ENCODE measurements around the gene STK36.
A peak's percentile ranks its signal among the peaks of the same experiment; 100 is the strongest.

The STK36 gene

GRCh38 chr2:218662377-218662776 is 9.5 kb upstream of the STK36 start:
- no peak for ATAC-seq

DNA sequence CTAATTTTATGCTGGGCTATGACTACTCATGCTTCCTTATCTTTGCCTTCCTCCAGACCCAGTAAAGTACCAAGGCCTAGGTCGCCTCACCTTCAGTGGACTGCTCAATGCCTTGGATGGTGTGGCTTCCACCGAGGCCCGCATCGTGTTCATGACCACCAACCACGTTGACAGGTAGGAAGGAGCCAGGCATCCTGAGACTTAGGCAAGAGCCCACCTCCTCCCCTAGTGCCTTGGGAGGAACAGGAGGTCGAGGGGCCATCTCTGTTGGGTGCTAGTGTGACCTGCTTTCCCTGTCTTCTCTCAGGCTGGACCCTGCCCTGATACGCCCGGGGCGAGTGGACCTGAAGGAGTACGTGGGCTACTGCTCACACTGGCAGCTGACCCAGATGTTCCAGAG is 9.1 kb upstream of the STK36 start:
- ATAC-seq = no peak

GRCh38 chr2:218663901-218664300 is 8.0 kb upstream of the STK36 start:
- ATAC-seq = no peak

GRCh38 chr2:218664653-218665052 is 7.2 kb upstream of the STK36 start:
- ATAC-seq = no peak

GRCh38 chr2:218671097-218671653 is 711 bp upstream of the STK36 start:
- no peak for ATAC-seq

DNA sequence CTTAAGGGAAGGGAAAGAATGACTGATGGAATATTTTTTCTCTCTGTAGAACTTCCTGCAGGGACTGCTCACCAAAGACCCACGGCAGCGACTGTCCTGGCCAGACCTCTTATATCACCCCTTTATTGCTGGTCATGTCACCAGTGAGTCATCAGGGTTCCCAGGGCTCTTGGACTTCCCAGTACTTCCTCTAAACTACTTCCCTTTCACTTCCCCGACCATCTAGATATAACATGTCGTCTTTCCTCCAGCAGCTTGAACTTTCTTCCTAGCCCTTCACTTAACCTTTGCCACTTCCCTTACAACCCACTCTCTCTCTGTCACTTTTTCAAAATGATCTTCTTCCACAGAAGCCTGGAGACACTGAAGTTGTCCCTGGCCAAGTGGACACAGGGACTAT is 7.2 kb downstream of the STK36 start:
- ATAC-seq = no peak

DNA sequence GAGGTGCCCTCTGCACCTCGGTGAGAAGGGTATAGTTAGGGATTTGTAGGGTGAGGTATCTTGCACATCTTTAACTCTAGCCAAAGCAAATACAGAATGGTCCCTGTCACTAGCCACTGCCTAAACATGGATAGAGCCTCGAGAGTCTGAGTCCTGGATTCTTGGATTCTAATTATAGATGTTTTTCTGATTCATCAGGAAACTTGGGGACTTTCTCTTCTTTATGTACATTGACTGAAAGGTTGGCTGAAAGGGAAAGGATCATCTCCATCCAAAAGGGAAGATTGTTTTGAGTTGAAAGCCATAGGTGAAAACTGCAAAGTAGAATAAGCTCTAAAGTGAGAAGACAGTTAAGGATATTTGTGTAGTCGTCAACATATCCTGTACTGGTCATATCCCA is 8.2 kb downstream of the STK36 start:
- no peak for ATAC-seq

GRCh38 chr2:218687400-218688060 is 15.6 kb downstream of the STK36 start:
- ATAC-seq = peak in 1 of 2 donors; percentile 62

DNA sequence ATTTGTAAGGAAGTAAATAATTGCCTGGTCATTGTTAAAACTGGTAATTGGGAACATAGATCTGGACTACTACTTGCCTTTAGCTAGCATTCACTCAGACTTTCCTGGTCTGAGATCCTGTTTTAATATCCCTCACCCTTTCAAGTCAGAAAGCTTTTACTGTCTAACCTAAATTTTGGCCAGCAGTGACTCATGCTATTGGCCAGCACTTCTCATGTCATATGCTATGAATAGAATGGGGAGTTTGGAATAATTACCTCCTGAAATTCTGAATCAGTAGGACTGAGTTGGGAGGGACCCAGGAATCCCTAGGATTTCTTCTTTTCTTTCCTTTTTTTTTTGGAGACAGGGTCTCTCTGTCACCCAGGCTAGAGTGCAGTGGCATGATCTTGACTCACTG is 19.3 kb downstream of the STK36 start:
- no peak for ATAC-seq

DNA sequence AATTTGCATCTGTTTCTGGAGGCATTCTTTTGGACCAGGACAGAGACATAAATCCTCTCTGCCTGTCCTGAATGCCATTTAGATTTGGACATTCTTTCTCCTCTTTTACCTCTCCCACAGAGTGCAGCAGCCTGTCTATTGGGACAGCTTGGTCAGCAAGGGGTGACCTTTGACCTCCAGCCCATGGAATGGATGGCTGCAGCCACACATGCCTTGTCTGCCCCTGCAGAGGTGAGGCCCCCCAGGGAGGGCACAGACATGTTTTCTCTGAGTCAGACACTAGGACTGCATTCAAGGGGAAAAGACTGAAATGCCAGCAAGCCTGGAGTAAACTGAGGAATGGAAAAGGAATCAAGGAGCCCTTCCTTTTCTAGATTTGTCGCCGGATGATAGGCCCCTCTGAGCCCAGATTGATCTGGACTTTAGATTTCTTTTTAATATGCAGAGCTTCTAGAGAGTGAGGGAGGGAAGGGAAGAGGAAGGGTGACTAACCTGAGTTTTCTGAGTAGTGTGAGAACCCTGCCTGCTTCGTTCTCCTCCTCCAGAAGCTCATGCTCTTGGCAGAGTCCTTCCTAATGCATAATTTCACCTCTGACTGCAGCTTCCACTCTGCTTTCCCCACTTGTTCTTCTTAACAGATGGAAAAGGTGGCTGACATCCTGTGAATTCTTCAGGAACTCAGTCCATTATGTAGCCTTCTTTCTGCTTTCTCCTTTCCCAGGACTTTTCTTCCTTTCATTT is 22.7 kb downstream of the STK36 start:
- ATAC-seq = no peak

DNA sequence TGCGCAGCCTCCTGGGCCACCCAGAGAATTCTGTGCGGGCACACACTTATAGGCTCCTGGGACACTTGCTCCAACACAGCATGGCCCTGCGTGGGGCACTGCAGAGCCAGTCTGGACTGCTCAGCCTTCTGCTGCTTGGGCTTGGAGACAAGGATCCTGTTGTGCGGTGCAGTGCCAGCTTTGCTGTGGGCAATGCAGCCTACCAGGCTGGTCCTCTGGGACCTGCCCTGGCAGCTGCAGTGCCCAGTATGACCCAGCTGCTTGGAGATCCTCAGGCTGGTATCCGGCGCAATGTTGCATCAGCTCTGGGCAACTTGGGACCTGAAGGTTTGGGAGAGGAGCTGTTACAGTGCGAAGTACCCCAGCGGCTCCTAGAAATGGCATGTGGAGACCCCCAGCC is 27.0 kb downstream of the STK36 start:
- no peak for ATAC-seq

GRCh38 chr2:218701806-218702205 is 29.9 kb downstream of the STK36 start:
- ATAC-seq = no peak

GRCh38 chr2:218703341-218703740 is 31.5 kb downstream of the STK36 start:
- no peak for ATAC-seq

DNA sequence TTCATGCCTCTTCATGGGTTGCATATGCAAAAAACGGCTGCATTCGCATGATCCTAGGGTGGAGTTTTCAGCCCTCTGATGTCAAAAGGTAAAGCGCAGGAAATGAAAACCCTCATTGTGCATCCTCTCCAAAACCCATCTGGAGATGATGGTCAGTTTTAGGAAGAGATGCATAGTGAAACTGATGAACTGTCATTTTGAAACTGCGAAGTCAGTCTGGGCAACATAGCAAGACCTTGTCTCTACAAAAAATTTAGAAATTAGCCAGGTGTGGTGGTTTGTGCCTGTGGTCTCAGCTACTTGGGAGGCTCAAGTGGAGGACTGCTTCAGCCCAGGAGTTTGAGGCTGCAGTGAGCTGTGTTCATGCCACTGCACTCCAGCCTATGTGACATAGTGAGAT is 36.2 kb downstream of the STK36 start:
- no peak for ATAC-seq

DNA sequence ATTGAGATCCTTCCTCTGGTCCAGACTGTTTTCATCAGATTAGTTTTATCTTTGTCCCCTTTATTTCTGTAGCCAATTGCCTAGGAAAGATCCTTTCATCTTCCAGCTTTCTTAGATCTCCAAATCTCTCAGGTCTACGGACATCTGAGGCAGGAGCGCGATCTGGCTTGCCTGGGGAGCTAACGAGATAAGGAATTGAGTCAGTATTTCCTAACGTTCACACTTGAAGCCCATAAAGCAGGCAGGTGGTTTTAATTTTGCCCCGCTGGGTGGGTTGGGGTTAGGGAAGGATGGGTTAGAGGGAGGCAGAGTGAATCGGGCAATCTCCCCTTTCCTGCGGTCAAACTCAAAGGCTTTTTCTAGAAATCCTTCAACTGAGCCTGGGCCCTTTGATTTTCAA is 38.0 kb downstream of the STK36 start:
- no peak for ATAC-seq

DNA sequence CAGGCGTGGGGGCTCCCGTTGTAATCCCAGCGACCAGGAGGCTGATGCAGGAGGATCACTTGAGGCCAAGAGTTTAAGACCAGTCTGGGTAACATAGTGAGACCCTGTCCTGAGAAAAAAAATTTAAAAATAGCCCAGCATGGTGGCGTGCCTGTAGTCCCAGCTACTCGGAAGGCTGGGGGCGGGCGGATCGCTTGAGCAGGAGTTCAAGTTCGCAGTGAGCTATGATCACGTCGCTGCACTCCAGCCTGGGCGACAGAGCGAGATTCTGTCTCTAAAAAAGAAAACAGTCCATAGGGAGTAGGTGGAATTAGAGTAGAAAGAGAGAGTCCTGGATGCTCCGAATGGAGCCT is 38.4 kb downstream of the STK36 start:
- ATAC-seq = no peak

- peak; percentile 97 for ATAC-seq
These were observed 39.0 kb downstream of the STK36 start, which contains the start of gene TTLL4 for GRCh38 chr2:218710687-218711549. Gene TTLL4 (plus strand): TSS chr2:218710835. CDS start chr2:218737677, 26,842 bp downstream.

- ATAC-seq = no peak
These were observed 39.7 kb downstream of the STK36 start for GRCh38 chr2:218711550-218711929.

DNA sequence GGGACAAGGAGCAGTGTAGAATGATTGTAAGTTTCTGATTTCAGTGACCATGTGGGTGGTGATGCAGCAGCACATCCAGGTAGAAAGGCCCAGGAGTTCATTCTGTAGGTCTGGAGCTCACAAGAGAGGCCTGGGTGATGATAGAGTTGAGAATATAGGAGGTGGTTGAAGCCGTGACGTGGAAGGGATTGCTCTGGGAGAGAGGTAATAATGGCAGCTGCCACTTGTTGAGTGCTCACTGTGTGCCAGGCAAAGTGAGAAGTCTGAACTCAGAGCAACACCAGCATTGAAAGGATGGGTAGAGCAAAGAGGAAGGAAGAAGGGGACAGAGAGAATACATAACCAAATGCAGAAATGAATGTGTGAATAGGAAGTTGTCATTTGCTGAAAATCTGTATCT is 42.0 kb downstream of the STK36 start:
- no peak for ATAC-seq

- ATAC-seq = no peak
These were observed 44.2 kb downstream of the STK36 start for GRCh38 chr2:218716070-218716469.

DNA sequence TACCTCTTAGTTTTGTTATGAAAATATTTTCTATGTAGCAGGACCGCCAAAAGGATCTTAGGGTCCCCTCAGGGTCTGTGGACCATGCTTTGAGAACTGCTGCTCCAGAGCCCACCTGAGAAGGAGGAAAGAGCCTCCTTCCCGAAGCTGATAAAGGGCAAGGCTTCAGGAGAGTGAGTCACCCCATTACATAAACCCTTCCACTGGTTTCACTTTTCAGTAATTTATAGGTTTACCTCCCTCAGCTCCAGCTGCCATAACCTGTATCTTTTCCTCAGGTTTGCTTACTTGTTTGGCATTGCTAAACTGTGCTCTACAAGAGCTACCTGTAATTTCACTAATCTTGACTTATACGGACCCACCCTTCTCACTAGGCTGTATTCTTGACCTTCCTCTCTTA is 45.4 kb downstream of the STK36 start:
- no peak for ATAC-seq

DNA sequence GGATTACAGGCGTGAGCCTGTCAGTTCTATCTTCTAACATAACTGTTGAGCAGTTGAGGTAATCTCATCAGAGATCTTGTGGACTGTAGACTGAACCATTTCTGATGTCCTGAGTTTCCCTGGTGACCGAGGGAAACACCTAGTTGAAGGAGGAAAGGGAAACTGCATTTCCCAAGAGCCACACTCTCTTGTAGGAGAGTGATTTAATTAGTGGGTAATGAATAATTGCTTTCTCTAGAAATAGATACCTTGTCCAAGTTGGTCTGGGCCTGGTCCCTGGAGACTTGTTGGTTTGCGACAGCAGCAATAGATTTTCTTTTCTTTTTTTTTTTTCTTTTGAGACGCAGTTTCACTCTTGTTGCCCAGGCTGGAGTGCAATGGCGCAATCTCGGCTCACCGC is 46.2 kb downstream of the STK36 start:
- no peak for ATAC-seq

DNA sequence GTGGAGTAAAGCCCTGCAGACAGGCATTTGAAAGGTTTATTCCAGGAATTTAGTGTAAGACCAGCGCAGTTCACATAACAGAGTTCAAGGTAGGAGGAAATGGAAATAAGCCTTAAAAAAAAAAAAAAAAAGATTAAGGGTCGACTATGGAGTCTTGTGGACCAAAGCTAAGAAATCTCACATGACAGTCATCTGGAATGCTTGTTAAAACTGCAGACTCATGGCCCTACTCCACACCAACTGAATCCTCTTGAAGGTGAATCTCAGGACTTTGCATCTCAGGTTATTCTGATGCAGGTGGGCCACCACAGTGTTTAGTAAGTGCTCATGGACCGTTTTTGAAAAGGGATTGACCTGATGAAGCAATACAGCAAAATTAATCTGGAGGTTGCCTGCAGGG is 47.6 kb downstream of the STK36 start:
- no peak for ATAC-seq

All from activated CD4-positive, CD25-positive, alpha-beta regulatory T cell treated with anti-CD3 and anti-CD28 coated beads, Interleukin-2, amount 50 U/mL, for 24 hours (primary cell).